Stimulated activated CD4-positive, alpha-beta T cell treated with anti-CD3 and anti-CD28 coated beads, Interleukin-4, amount 100 ng/mL, for 1 hour (primary cell): ENCODE data around the gene TCTN3.
"Not testable (repeated sequence)": the region's sequence is repeated elsewhere in the genome, so short reads cannot be mapped to it uniquely, and the experiment has no call there.

Source experiments
- DNase-seq: peaks from one replicate; pipeline ENCODE4 v3.0.0-alpha.2; 2020

The TCTN3 gene

DNA sequence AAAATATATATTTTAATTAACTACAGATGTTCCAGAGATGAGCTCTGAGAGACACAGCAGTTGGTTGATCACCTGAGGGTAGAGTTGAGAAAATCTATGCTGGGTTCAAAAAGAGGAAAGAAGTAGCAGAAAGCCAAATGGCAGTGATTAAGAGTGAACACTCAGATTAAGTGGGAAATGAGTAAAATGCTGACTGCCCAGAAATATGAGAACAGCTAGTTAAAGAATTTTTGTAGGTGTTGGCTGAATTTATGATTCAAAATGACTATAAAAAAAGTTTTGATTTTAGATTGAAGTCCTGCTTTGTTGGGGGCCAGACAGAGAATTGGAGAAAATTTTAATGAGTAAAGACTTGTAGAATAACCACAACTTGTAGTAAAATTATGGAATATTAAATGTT lies 9.8 kb downstream of the TCTN3 start:
- DNase-seq, result no peak

DNA sequence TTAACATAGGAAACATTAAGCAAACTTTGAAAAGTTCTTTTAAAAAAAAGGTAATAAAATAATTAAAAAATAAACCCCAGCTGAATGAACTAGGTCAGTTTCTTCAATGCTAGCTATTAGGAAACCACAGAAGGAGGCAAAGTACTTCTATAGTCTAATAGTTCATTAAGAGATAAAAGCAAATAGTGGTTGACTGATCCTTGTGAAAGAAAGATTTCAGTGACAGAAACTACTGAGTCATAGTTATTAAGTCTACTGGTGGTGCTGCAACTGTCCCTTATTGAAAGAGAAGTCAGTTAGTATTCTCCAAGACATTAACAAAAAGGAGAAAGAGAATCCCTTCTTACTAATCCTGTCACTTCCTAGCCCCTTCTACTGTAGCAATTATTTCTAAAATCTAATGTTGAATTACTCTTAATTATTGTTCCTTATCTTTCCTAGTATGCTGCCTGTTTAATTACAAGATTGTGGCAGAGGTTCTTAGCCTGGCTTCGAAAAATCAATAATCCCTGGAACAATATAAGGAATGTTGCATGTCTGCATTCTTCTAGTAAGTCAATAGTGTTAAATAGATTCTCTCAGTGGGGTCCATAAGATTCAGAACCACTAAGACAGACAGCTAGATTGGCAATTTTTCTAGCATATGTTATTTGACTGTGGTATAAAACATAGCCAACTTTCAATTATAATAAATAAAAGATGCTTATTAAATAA lies 18.2 kb downstream of the TCTN3 start:
- no peak for DNase-seq

DNA sequence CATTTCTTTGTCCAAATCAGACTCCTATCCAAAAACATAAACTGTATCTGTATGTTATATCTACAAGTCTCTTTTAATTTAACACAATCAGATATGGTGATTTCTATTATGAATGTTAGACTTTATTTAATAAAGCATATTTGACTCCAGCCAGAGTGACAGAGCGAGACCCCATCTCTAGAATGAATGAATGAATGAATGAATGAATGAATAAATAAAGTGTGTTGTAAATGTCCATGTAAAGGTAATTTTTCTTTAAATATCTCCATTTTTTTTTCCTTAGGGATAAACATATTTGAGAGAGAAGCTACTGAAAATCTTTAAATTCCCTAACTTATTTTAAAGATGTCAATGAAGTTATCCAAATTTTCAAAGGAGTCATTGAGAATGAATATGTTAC lies 19.1 kb downstream of the TCTN3 start:
- no peak for DNase-seq

DNA sequence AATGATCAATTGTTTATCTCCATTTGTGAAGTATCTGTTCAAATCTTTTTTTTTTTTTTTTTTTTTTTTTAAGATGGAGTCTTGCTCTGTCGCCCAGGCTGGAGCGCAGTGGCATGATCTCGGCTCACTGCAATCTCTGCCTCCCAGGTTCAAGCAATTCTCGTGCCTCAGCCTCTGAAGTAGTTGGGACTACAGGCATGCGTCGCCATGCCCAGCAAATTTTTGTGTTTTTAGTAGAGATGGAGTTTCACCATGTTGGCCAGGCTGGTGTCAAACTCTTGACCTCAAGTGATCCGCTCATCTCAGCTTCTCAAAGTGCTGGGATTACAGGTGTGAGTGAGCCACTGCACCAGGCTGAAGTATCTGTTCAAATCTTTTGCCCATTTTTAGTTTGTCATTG lies 21.1 kb downstream of the TCTN3 start:
- not testable (repeated sequence) for DNase-seq

DNA sequence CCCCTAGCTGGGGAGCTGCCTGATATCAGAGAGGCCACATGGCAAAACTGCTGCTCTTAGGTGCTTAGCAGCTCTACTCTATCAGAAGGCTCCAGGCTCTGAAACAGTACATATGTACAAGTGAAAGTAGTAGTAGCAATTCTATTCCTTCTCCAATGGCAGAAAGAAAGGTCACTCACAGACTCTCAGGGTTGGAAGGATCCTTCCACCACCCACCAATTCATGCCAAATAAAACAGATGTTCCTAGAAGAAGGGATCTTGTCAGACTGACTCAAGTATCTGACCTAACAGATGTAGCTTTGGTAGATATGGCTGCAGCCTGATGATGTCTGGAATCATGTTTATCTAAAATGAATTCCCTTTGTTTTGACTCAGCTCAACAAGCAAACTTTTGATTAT lies 29.2 kb downstream of the TCTN3 start:
- DNase-seq, result no peak

DNA sequence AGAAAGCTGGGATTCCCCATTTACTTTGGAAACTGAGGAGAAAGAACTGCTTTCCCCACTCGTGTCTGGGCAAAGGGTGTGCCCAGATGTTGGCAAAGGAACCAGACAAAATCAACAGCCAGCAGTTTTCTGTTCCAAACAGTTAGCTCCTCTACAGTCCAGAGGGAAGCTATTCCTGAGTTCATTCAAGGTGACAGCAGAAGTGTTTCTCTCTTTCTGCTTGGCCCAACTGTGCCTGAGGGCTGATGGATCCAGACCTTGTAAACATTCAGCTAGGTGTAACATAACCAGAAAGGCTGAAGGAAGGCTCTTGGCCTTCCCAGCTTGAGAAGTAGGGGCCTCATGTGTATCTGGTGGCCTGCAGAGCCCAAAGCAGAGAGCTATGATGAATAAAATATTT lies 30.2 kb downstream of the TCTN3 start:
- DNase-seq, result no peak

GRCh38 chr10:95661818-95662217 lies 31.9 kb downstream of the TCTN3 start:
- DNase-seq, result no peak

DNA sequence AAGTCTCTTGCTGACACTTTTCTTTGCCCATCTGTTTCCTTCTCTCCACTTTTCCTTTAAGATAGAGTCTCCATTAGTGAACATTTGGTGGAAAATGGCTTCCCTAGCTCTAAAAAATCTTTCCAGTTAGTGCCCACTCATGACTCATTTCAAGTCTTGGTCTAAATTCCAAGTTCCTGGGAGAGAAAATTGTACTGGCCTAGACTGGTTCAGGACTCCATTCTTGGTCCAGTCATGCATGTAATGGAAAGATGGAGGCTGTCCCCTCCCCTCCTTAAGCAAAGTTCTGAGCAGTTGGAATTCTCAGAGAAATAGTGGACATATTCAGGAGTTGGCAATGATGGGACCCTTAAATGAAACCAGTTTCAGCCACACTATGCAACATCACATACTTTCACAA lies 33.4 kb downstream of the TCTN3 start:
- DNase-seq, result no peak

DNA sequence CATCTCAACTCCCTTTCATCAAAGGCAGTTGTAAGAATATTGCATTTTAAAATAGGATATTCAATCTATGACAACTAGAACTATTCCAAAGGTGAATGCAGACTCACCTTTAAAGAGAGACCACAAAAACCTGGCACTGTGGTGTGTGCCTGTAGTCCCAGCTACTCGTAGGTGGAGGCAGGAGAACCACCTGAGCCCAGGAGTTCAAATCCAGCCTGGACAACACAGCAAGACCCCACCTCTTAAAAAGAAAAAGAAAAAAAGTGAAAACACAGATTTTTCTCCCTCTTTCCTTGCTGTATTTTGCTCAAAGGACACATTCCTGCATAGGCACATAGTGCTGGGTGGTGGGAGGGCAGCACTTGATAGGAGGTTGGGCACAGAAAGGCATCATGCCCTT lies 36.5 kb downstream of the TCTN3 start:
- no peak for DNase-seq

- DNase-seq, result peak; percentile 91
Observed at GRCh38 chr10:95656291-95657164, 37.2 kb downstream of the TCTN3 start, which contains the start of gene ALDH18A1. Gene ALDH18A1, minus strand, starts transcription at chr10:95656711. Its CDS starts 3,334 bp downstream, at chr10:95653377.

- DNase-seq, result peak; percentile 38
Observed at GRCh38 chr10:95655571-95656290, 38.0 kb downstream of the TCTN3 start.

DNA sequence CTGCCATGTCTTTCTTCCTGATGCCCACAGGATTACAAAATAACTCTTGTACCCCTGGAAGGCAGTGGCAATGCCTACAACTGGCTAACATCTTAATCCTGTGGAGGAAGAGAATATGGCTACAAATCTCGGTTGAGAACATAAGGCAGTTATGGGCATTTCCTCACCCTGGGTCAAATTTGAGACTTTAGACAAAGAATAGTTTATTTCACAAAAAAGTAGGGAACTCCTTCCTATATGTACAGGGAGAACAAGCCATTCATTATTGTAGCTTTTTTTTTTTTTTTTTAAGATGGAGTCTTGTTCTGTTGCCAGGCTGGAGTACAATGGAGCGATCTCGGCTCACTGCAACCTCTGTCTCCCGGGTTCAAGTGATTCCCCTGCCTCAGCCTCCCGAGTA lies 39.8 kb downstream of the TCTN3 start:
- DNase-seq, result no peak

DNA sequence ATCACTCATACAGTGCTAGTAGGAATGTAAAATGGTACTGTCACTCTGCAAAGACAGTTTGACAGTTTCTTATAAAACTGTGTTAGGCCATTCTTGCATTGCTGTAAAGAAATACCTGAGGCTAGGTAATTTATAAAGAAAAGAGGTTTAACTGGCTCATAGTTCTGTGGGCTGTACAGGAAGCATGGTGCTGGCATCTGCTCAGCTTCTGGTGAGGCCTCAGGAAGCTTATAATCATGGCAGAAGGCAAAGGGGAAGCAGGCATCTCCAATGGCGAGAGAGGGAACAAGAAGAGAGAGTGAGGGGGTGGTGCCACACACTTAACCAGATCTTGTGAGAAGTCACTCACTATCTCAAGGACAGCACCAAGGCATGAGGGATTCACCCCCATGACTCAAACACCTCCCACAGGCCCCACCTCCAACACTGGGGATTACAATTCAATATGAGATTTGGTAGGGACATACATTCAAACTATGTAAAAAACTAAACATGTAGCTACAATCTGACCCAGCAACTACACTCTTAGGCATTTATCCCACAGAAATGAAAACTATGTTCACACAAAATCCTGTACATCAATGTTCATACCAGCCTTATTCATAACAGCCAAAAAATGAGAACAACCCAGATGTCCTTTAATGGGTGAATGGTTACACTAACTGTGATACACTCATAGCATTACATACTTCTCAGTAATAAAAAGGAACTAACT lies 42.2 kb downstream of the TCTN3 start:
- DNase-seq, result no peak

GRCh38 chr10:95650232-95650631 lies 43.5 kb downstream of the TCTN3 start:
- DNase-seq, result no peak

- DNase-seq, result no peak
Observed at GRCh38 chr10:95648138-95648537, 45.6 kb downstream of the TCTN3 start.

DNA sequence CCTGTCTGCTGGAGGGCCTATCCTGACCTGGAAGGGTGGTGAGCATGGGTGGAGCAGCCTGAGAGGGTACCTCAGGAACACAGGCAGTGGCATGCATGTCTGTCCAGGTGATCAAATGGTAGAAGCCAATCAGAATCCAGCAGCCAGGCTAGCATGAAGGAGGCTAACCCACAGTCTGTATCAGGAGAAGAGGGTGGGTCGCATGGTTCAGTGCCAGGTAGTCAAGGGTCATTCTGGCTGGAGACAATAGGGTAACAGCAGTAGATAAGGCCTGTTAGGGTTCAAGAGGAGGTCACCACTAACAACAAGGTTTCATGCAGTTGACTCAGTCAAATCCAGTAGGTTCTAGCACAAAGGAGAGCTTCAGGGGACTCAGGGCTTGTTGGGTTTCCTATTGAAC lies 47.6 kb downstream of the TCTN3 start:
- DNase-seq, result no peak

GRCh38 chr10:95644901-95645300 lies 48.8 kb downstream of the TCTN3 start:
- no peak for DNase-seq

DNA sequence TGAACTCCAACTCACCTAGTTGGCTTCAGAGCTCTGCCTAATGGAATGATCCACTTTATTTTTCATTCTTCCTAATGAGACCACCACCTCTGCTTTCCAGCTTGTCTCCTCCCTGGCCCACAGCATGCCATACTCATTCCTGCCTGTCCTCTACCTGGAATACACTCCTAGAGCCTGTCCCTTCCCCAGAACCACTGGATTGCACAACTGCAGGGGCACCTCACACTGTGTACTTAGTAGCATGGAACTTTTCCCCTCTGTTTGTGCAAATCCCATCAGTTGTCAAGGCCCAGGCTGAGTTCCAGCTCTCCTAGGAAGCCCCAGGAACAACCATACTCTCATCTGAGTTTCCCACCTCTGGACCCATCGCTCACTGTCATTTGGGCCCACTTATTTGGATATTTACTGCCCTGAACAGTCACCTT lies 52.8 kb downstream of the TCTN3 start:
- DNase-seq, result no peak

GRCh38 chr10:95637911-95638310 lies 55.8 kb downstream of the TCTN3 start:
- DNase-seq, result no peak

GRCh38 chr10:95637140-95637539 lies 56.6 kb downstream of the TCTN3 start:
- DNase-seq, result no peak

DNA sequence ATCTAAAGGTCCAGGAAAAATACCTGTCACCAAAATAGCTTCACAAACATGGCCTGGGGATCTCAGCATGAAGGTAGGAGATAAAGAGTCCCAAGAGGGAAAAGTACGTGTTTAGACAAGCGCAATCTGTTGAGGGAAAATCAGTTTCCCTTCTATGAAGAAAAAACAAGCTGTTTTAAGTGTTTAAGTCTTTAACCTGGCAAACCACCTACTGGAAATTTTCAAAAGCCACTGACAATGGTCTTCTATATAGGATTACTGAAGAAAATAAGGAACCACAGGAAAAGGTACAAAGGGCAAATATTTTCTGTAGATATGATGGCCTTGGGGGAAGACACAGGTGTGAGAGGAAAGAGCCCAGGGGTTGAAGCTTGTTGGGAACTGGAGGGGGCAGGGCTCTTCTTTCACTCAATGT lies 58.4 kb downstream of the TCTN3 start:
- no peak for DNase-seq

- DNase-seq, result no peak
Observed at GRCh38 chr10:95628786-95629185, 64.9 kb downstream of the TCTN3 start.

- no peak for DNase-seq
Observed at GRCh38 chr10:95626500-95626899, 67.2 kb downstream of the TCTN3 start.
